HepG2 (cell line): ENCODE data around the gene CNTNAP1.
"Not testable (repeated sequence)": the region's sequence is repeated elsewhere in the genome, so short reads cannot be mapped to it uniquely, and the experiment has no call there.

Source experiments
- HES4 ChIP-seq: sonication (generic); formaldehyde crosslinking; IDR thresholded peaks from 2 replicates; pipeline ENCODE4 v1.9.0; 2021; ENCODE audit warnings: mild to moderate bottlenecking, missing genetic modification reagents, borderline replicate concordance
- POLR2A ChIP-seq, 2 experiments: IDR thresholded peaks; 2 replicates each; pipeline ENCODE4 v1.6.1; 2011; ENCODE audit warnings: low read depth in 2 of 2, low read length in 2 of 2, mild to moderate bottlenecking in 1 of 2, moderate library complexity in 1 of 2; ENCODE audit not compliant: insufficient read depth in 1 of 2
- TAF1 ChIP-seq: sonication (generic); formaldehyde crosslinking; IDR thresholded peaks from 2 replicates; pipeline ENCODE4 v1.4.0; 2020; ENCODE audit warnings: missing genetic modification reagents
- YY1 ChIP-seq: IDR thresholded peaks from 2 replicates; pipeline ENCODE4 v1.6.1; 2011; ENCODE audit warnings: low read length, low read depth, moderate library complexity, mild to moderate bottlenecking; ENCODE audit not compliant: insufficient read depth, insufficient replicate concordance
- ZNF569 ChIP-seq: sonication (generic); formaldehyde crosslinking; IDR thresholded peaks from 2 replicates; pipeline ENCODE4 v1.5.0; 2020; ENCODE audit warnings: mild to moderate bottlenecking, missing genetic modification reagents, moderate library complexity, borderline replicate concordance

DNA sequence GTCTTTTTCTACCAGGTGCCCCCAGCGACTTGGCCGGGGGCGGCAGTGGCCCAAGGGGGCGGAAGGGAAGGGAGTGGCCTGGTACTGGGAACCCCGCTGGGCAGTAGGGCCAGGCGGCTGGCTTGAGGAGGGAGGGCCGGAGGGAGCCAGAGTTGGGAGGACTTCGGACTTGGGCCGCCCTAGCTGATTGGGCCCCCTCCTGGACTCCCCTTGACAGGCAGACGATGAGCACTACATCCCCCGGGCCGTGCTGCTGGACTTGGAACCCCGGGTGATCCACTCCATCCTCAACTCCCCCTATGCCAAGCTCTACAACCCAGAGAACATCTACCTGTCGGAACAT lies 22.4 kb upstream of the CNTNAP1 start:
- not testable (repeated sequence) for TF ChIP-seq YY1; ZNF569; HES4 (CRISPR knock-in tag); TAF1
- 0 out of 4 replicates have a peak, but pooled peaks of 1 of the 2 experiments have one; percentile 16 for TF ChIP-seq POLR2A (IDR thresholded peaks at IDR 0.05; ENCODE audit: insufficient read depth in 1 of 2, low read depth in 2 of 2, low read length in 2 of 2)
